ENCODE measurements around the gene PLLP.

GRCh38 chr16:57244767-57245471 is 39.6 kb downstream of the PLLP start, which contains the start of gene ARL2BP:
- TF ChIP-seq PATZ1 (CRISPR knock-in tag; IDR thresholded peaks at IDR 0.05; ENCODE audit: borderline replicate concordance) (peak; percentile 40; the same call in 1 of the 2 replicates), ARNTL (CRISPR knock-in tag; IDR thresholded peaks at IDR 0.05; ENCODE audit: borderline replicate concordance, low read depth) (no peak), ZNF565 (CRISPR knock-in tag; conservative IDR thresholded peaks at IDR 0.05; ENCODE audit: low read depth) (no peak), CSDC2 (CRISPR knock-in tag; IDR thresholded peaks at IDR 0.05) (peak; percentile 39; the same call in 1 of the 2 replicates), ESRRG (CRISPR knock-in tag; IDR thresholded peaks at IDR 0.05) (peak; percentile 48; the same call in 1 of the 2 replicates), ZNF70 (CRISPR knock-in tag; IDR thresholded peaks at IDR 0.05) (no peak), RARB (CRISPR knock-in tag; IDR thresholded peaks at IDR 0.05) (no peak), TSHZ2 (CRISPR knock-in tag; IDR thresholded peaks at IDR 0.05) (no peak), GLIS3 (CRISPR knock-in tag; IDR thresholded peaks at IDR 0.05) (no peak), ZFP3 (CRISPR knock-in tag; IDR thresholded peaks at IDR 0.05) (no peak), BACH2 (CRISPR knock-in tag; IDR thresholded peaks at IDR 0.05; ENCODE audit: borderline replicate concordance) (no peak), ZFP30 (CRISPR knock-in tag; IDR thresholded peaks at IDR 0.05) (no peak), TCF4 (CRISPR knock-in tag; IDR thresholded peaks at IDR 0.05; ENCODE audit: borderline replicate concordance) (no peak)

Data from SK-N-SH treated with all-trans-retinoic acid at 6 μM for 48 hours (cell line).